RWPE1 (cell line): ENCODE measurements around the gene BMAL1.

ENCODE experiments used
- CTCF ChIA-PET: fragments of 350-600 bp; sonication (Branson Sonifier 250); formaldehyde crosslinking; extraction: SDS; loops from one replicate; lab custom pipeline; 2021; lab: Yijun Ruan, JAX
- POLR2A ChIA-PET: fragments of 400-600 bp; formaldehyde crosslinking; extraction: SDS; loops from one replicate; lab custom pipeline; 2020; ENCODE audit warnings: antibody characterized with exemption; ENCODE audit not compliant: low non-redundant PET; lab: Yijun Ruan, JAX
- DNase-seq: peaks from one replicate; pipeline ENCODE4 v3.0.0; 2012; ENCODE audit warnings: low spot score
- H3K27ac ChIP-seq: fragments of 450-650 bp; 2 replicates; pipeline ENCODE4 v1.5.1; 2017
- TF ChIP-seq, protein P1 (sequence below): fragments of 450-650 bp; conservative IDR thresholded peaks from 2 replicates; pipeline ENCODE4 v1.5.1; 2017; ENCODE audit warnings: low read depth, mild to moderate bottlenecking

The BMAL1 gene

DNA sequence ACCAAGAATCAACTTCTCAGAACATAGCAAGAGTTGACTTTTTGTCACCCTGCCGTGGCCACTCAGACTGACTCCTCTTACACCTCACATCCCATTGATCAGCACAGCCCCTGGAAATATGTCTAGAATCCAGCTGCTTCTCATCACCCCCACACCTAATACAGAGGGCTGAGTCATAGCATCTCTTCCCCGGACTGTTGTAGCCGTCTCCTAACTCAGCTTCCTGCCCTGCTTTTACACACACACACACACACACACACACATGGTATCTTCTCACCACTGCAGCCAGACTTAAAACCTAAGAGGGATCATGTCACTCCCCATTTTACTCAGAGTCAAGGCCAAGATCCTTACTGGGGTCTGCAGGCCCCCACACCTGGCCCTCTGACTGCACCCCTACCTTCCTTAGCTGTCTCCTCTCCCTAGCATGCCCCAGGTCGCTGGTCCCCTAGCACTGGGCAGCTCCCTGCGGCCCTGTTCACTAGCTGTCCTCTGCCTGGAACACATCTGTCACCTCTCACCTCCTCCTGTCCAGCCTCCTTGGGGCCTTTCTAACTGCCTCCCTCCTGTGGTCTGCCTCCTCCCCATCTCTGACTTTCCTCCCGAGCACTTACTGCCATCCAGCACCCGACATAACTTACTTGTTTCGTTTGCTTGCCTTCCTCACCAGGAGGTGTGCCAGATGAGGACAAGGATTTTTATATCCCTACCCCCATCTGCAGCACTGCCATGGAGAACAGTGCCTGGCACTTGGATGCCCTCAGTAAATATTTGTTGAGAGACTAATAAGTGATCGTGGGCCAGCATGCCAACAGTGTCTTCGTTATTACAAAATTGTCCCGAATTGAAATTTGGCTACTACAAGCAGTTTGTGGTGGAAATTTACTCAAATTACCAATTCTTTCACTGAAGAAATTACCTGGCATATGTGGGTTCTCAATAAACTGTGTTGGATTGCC, 61.9 kb downstream of the BMAL1 start:
- POLR2A ChIA-PET: no interaction called here
- H3K27ac ChIP-seq: peak overlapping the region; percentile 74
- DNase-seq: peak; percentile 82
- TF ChIP-seq, protein P1, sequence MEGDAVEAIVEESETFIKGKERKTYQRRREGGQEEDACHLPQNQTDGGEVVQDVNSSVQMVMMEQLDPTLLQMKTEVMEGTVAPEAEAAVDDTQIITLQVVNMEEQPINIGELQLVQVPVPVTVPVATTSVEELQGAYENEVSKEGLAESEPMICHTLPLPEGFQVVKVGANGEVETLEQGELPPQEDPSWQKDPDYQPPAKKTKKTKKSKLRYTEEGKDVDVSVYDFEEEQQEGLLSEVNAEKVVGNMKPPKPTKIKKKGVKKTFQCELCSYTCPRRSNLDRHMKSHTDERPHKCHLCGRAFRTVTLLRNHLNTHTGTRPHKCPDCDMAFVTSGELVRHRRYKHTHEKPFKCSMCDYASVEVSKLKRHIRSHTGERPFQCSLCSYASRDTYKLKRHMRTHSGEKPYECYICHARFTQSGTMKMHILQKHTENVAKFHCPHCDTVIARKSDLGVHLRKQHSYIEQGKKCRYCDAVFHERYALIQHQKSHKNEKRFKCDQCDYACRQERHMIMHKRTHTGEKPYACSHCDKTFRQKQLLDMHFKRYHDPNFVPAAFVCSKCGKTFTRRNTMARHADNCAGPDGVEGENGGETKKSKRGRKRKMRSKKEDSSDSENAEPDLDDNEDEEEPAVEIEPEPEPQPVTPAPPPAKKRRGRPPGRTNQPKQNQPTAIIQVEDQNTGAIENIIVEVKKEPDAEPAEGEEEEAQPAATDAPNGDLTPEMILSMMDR: no peak
- CTCF ChIA-PET: interaction anchor here (3.4 kb wide), 1 partner anchor 129 kb away, joined by 19 read pairs; no protein-coding TSS in a partner anchor

DNA sequence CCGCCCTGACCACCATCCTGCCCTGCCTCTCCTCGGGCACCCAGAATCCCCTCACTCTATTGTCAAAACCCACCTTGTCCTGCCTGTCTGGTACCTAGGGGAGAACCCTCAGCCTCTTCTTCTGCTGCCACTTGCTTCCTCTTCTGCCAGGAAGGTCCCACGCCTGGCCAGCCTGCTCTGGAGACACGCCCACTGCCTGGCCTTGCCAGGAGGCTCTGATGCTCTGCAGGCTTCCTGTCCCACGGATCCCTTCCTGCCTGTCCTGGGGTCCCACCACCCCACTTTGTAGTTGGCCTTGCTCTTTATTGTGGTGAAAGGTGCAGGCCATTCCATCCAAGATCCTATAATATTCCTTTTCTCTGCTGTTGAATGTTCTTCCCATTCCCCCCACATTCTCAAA, 63.4 kb downstream of the BMAL1 start:
- H3K27ac ChIP-seq: peak overlapping the region; percentile 74
- TF ChIP-seq, protein P1: no peak
- CTCF ChIA-PET: interaction anchor here (0.5 to 3.4 kb wide), 2 partner anchors 131 to 760 kb away, joined by 4 to 19 read pairs; no protein-coding TSS in a partner anchor
- POLR2A ChIA-PET: no interaction called here
- no peak for DNase-seq

DNA sequence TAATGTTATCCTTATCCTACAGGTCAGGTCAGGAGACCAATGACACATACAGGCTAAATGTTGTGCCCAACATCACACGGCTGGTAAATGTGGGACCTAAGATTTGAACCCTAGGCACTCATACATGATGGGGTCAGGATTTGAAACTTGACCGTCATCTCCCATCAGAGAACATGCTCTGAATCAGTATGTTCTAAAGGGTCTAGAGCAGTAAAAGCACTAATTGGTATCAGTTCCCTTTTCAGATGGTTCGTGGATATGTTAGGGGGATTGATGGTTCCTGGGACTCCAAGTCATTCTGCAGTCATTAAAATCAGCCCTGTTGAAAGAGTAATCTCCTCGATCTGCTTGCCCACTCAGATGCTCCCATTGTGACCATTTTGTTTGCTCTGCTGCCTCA, 65.5 kb downstream of the BMAL1 start:
- no peak for DNase-seq
- TF ChIP-seq, protein P1: no peak
- CTCF ChIA-PET: interaction anchor here (0.6 to 1.0 kb wide), 2 partner anchors 132 to 134 kb away, joined by 4 to 5 read pairs; no protein-coding TSS in a partner anchor
- 0 out of 2 replicates have a peak overlapping the region, but pooled peaks have one; percentile 37 for H3K27ac ChIP-seq
- POLR2A ChIA-PET: no interaction called here

DNA sequence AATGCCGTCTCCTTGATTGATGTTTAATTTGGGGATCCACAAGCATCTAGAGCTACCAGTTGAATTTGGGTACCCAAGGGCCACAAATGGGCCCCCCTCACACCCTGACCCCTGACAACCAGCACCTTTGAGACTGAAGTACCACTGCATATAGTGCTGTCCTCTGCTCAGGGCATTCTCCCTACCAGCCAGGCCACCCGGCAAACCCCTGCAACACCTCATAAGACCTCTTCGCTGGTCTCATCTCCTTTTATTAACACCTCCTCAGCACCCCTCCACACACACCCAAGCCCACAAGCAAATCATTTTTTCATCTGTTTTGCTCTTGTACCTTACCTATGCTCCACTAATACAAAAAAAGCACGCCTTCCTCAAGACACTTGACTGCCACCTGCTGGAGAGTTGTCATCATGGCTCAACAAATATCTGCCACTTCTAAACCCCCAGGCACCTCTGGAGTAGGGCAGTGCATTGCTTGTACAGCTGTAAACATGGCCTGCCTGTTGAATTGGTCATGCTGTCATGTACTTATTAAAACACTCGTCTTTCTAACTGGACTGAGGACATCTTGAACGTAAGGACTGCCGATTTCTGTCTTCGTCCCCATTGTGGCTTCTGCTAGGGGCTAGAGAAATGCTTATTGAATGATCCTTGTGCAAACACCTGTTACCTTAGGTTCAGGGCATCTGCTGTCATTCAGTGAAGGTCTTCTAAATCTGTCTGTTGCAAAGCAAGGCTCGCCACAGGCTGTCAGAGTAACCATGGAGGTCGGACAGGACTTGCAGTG, 66.5 kb downstream of the BMAL1 start:
- ChIA-PET CTCF (interaction anchor here (0.6 to 2.2 kb wide), 12 partner anchors 9 to 165 kb away, joined by 3 to 12 read pairs (median 4); no protein-coding TSS in a partner anchor), POLR2A (no interaction called here)
- TF ChIP-seq, protein P1: peak; percentile 77
- DNase-seq: peak; percentile 66
- H3K27ac ChIP-seq: 0 out of 2 replicates have a peak overlapping the region, but pooled peaks have one; percentile 9

DNA sequence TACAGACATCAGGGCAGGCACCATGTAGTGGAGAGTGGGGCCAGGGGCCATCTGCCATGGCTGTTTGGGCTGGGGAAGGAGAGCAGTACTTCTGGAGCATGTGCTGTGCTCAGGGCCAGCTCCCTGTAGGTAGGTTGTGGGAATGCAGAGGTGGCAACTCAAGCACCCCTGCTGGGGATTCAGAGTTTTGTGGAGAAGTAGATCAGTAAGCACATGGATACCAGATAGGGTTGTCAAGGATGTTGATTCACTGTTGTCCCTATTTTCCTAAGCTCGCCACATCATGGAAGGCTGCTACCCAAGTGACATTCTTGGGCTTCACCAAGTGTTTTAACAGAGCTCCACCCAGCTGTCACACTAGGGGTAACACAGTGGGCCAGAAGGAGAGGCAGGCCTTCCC, 67.2 kb downstream of the BMAL1 start:
- H3K27ac ChIP-seq: peak overlapping the region; percentile 9; the same call in 1 of the 2 replicates
- no peak for DNase-seq
- CTCF ChIA-PET: interaction anchor here (0.6 to 2.2 kb wide), 11 partner anchors 9 to 165 kb away, joined by 3 to 12 read pairs (median 3); no protein-coding TSS in a partner anchor
- POLR2A ChIA-PET: no interaction called here
- TF ChIP-seq, protein P1: no peak

DNA sequence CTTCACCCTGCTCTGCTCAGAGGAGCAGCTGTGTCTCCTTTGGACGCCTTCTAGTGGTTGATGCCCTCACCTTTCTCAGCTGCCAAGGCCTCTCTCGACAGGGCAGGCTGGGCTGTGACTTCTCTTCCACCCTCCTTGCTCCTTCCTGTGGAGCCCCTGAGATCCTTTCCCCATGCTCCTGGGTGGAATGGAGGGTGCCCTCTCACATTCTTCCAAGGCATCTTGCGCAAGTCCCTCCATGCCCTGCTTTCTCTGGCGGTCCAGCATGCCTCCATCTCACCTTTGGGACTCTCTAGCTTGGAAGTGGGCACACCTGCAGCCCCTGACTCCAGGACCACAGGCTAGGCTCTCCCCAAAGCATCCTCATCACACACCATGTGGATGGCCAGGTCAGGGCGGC, 68.9 kb downstream of the BMAL1 start:
- POLR2A ChIA-PET: no interaction called here

More for the DNA sequence above, 68.9 kb downstream of the BMAL1 start:
- TF ChIP-seq, protein P1: no peak
- no peak for DNase-seq
- no peak overlapping the region for H3K27ac ChIP-seq
- CTCF ChIA-PET: interaction anchor here (2.2 kb wide), 1 partner anchor 136 kb away, joined by 12 read pairs; no protein-coding TSS in a partner anchor
